Activated CD4-positive, alpha-beta T cell treated with anti-CD3 and anti-CD28 coated beads, Interleukin-2, amount 10 ng/mL, durations not matched to agents 24 days and 14 days (primary cell): Measurements from ENCODE around the gene ERGIC1. TPM values are rescaled to one million over a fixed set of nuclear protein-coding genes. Genes with fewer than 3 reads are reported as not detected.

Experiments used
- DNase-seq: peaks from one replicate; pipeline ENCODE4 v3.0.0; 2022
- H3K27ac Mint-ChIP-seq: one replicate; pipeline ENCODE4 v1.8.0; 2022; ENCODE audit warnings: mild to moderate bottlenecking, mixed read lengths
- H3K27me3 Mint-ChIP-seq: one replicate; pipeline ENCODE4 v1.8.0; 2022; ENCODE audit warnings: mixed read lengths
- H3K36me3 Mint-ChIP-seq: one replicate; pipeline ENCODE4 v1.8.0; 2022; ENCODE audit warnings: low read depth, mild to moderate bottlenecking, mixed read lengths
- H3K4me1 Mint-ChIP-seq: one replicate; pipeline ENCODE4 v1.8.0; 2021; ENCODE audit warnings: mixed read lengths
- H3K4me3 Mint-ChIP-seq: one replicate; pipeline ENCODE4 v1.8.0; 2022; ENCODE audit warnings: mild to moderate bottlenecking, moderate library complexity, mixed read lengths
- H3K9me3 Mint-ChIP-seq: one replicate; pipeline ENCODE4 v1.8.0; 2021; ENCODE audit warnings: mixed read lengths
- intact Hi-C: fragments of 100-400 bp; cut with micrococcal nuclease; formaldehyde crosslinking; loops from one replicate; pipeline ENCODE4 v1.15.1; 2023
- total RNA-seq: library from RNA; stranded (reverse); gene quantifications from 2 replicates; pipeline ENCODE4 v1.2.3, GENCODE V29; 2022

ERGIC1 gene
- total RNA-seq, 1 donor from 2014 or later, result 47.3 TPM

- Mint-ChIP-seq H3K36me3 (no peaks in the 10 kb centered on the region), H3K9me3 (no peaks in the 10 kb centered on the region), H3K27me3 (no peaks in the 10 kb centered on the region), H3K4me3 (no peak overlapping the region), H3K27ac (no peak overlapping the region), H3K4me1 (no peaks in the 10 kb centered on the region)
- peak; percentile 64 for DNase-seq
- intact Hi-C loops, result no loop called here
Measured at GRCh38 chr5:172910828-172911627, 77.0 kb downstream of the ERGIC1 start.

- H3K9me3 Mint-ChIP-seq, result no peaks in the 10 kb centered on the region
- intact Hi-C loops, result no loop called here
- H3K36me3 Mint-ChIP-seq, result no peaks in the 10 kb centered on the region
- H3K4me1 Mint-ChIP-seq, result no peaks in the 10 kb centered on the region
- H3K4me3 Mint-ChIP-seq, result no peak overlapping the region
- no peak for DNase-seq
- H3K27me3 Mint-ChIP-seq, result no peaks in the 10 kb centered on the region
- H3K27ac Mint-ChIP-seq, result no peak overlapping the region
Measured at GRCh38 chr5:172911628-172911880, 77.5 kb downstream of the ERGIC1 start.

GRCh38 chr5:172911976-172912375 is 77.9 kb downstream of the ERGIC1 start:
- H3K9me3 Mint-ChIP-seq, result no peaks in the 10 kb centered on the region
- intact Hi-C loops, result no loop called here
- no peak for DNase-seq
- H3K36me3 Mint-ChIP-seq, result peaks cover 2% of the 10 kb centered on the region
- no peak overlapping the region for H3K27ac Mint-ChIP-seq
- H3K4me1 Mint-ChIP-seq, result no peaks in the 10 kb centered on the region
- no peaks in the 10 kb centered on the region for H3K27me3 Mint-ChIP-seq
- no peak overlapping the region for H3K4me3 Mint-ChIP-seq

- H3K4me1 Mint-ChIP-seq, result peaks cover 1% of the 10 kb centered on the region
- H3K9me3 Mint-ChIP-seq, result no peaks in the 10 kb centered on the region
- H3K4me3 Mint-ChIP-seq, result no peak overlapping the region
- H3K27ac Mint-ChIP-seq, result no peak overlapping the region
- no peak for DNase-seq
- H3K36me3 Mint-ChIP-seq, result peaks cover 5% of the 10 kb centered on the region
- no peaks in the 10 kb centered on the region for H3K27me3 Mint-ChIP-seq
- intact Hi-C loops, result no loop called here
Measured at GRCh38 chr5:172913117-172913850, 79.2 kb downstream of the ERGIC1 start.

- H3K4me1 Mint-ChIP-seq, result peaks cover 3% of the 10 kb centered on the region
- H3K27me3 Mint-ChIP-seq, result no peaks in the 10 kb centered on the region
- DNase-seq, result no peak
- peaks cover 8% of the 10 kb centered on the region for H3K36me3 Mint-ChIP-seq
- intact Hi-C loops, result no loop called here
- no peak overlapping the region for H3K27ac Mint-ChIP-seq
- H3K4me3 Mint-ChIP-seq, result no peak overlapping the region
- no peaks in the 10 kb centered on the region for H3K9me3 Mint-ChIP-seq
Measured at GRCh38 chr5:172915514-172915913, 81.5 kb downstream of the ERGIC1 start.

GRCh38 chr5:172918421-172919371 is 84.6 kb downstream of the ERGIC1 start:
- no peaks in the 10 kb centered on the region for H3K27me3 Mint-ChIP-seq
- peaks cover 3% of the 10 kb centered on the region for H3K4me1 Mint-ChIP-seq
- H3K27ac Mint-ChIP-seq, result no peak overlapping the region
- no peaks in the 10 kb centered on the region for H3K9me3 Mint-ChIP-seq
- peaks cover 8% of the 10 kb centered on the region for H3K36me3 Mint-ChIP-seq
- intact Hi-C loops, result no loop called here
- no peak for DNase-seq
- H3K4me3 Mint-ChIP-seq, result no peak overlapping the region

- no peak overlapping the region for H3K4me3 Mint-ChIP-seq
- intact Hi-C loops, result no loop called here
- no peak overlapping the region for H3K27ac Mint-ChIP-seq
Measured at GRCh38 chr5:172919525-172920446, 85.7 kb downstream of the ERGIC1 start.

GRCh38 chr5:172920447-172920849 is 86.4 kb downstream of the ERGIC1 start:
- no peak for DNase-seq
- Mint-ChIP-seq H3K27ac (no peak overlapping the region), H3K36me3 (peaks cover 8% of the 10 kb centered on the region), H3K4me3 (no peak overlapping the region), H3K9me3 (no peaks in the 10 kb centered on the region), H3K27me3 (no peaks in the 10 kb centered on the region), H3K4me1 (peaks cover 3% of the 10 kb centered on the region)
- intact Hi-C loops, result no loop called here

More at GRCh38 chr5:172919525-172920446, 85.7 kb downstream of the ERGIC1 start:
- no peak for DNase-seq
- Mint-ChIP-seq H3K9me3 (no peaks in the 10 kb centered on the region), H3K4me1 (peaks cover 3% of the 10 kb centered on the region), H3K27me3 (no peaks in the 10 kb centered on the region), H3K36me3 (peaks cover 8% of the 10 kb centered on the region)

- Mint-ChIP-seq H3K27me3 (no peaks in the 10 kb centered on the region), H3K27ac (no peak overlapping the region), H3K9me3 (no peaks in the 10 kb centered on the region), H3K36me3 (peaks cover 10% of the 10 kb centered on the region), H3K4me3 (no peak overlapping the region), H3K4me1 (peaks cover 3% of the 10 kb centered on the region)
- DNase-seq, result no peak
- intact Hi-C loops, result no loop called here
Measured at GRCh38 chr5:172920995-172921394, 86.9 kb downstream of the ERGIC1 start.

- Mint-ChIP-seq H3K27ac (no peak overlapping the region), H3K4me3 (no peak overlapping the region), H3K4me1 (peaks cover 3% of the 10 kb centered on the region), H3K36me3 (peaks cover 9% of the 10 kb centered on the region), H3K27me3 (no peaks in the 10 kb centered on the region), H3K9me3 (no peaks in the 10 kb centered on the region)
- no peak for DNase-seq
- intact Hi-C loops, result no loop called here
Measured at GRCh38 chr5:172921906-172922305, 87.9 kb downstream of the ERGIC1 start.

- intact Hi-C loops, result no loop called here
- Mint-ChIP-seq H3K9me3 (no peaks in the 10 kb centered on the region), H3K27ac (no peak overlapping the region), H3K36me3 (peaks cover 5% of the 10 kb centered on the region), H3K4me1 (no peaks in the 10 kb centered on the region), H3K4me3 (no peak overlapping the region), H3K27me3 (no peaks in the 10 kb centered on the region)
- DNase-seq, result no peak
Measured at GRCh38 chr5:172923539-172923938, 89.5 kb downstream of the ERGIC1 start.

- Mint-ChIP-seq H3K4me1 (no peaks in the 10 kb centered on the region), H3K4me3 (no peak overlapping the region), H3K36me3 (peaks cover 3% of the 10 kb centered on the region), H3K27me3 (no peaks in the 10 kb centered on the region), H3K27ac (no peak overlapping the region), H3K9me3 (no peaks in the 10 kb centered on the region)
- DNase-seq, result no peak
- intact Hi-C loops, result no loop called here
Measured at GRCh38 chr5:172925336-172925948, 91.4 kb downstream of the ERGIC1 start.
